T-helper 1 cell treated with Interleukin-12 subunit alpha and Interleukin-12 subunit beta and Interleukin-4 antibody, amounts not matched to agents 30 μg/mL and 1 μg/mL, for 36 hours (primary cell): ENCODE results near the gene SLC34A1.
A peak's percentile ranks its signal among the peaks of the same experiment; 100 is the strongest.
"Not testable (repeated sequence)": the region's sequence is repeated elsewhere in the genome, so short reads cannot be mapped to it uniquely, and the experiment has no call there.

Source experiments
- H3K27ac Mint-ChIP-seq: one replicate; pipeline ENCODE4 v1.8.0; 2021; ENCODE audit warnings: mild to moderate bottlenecking, mixed read lengths
- H3K27me3 Mint-ChIP-seq: one replicate; pipeline ENCODE4 v1.8.0; 2021; ENCODE audit warnings: low read depth, mixed read lengths
- H3K36me3 Mint-ChIP-seq: one replicate; pipeline ENCODE4 v1.8.0; 2021; ENCODE audit warnings: low read depth, mixed read lengths
- H3K4me1 Mint-ChIP-seq: one replicate; pipeline ENCODE4 v1.8.0; 2021; ENCODE audit warnings: low read depth, mixed read lengths
- H3K4me3 Mint-ChIP-seq: one replicate; pipeline ENCODE4 v1.8.0; 2021; ENCODE audit warnings: mild to moderate bottlenecking, moderate library complexity, mixed read lengths
- H3K9me3 Mint-ChIP-seq: one replicate; pipeline ENCODE4 v1.8.0; 2021; ENCODE audit warnings: mixed read lengths

SLC34A1 gene

DNA sequence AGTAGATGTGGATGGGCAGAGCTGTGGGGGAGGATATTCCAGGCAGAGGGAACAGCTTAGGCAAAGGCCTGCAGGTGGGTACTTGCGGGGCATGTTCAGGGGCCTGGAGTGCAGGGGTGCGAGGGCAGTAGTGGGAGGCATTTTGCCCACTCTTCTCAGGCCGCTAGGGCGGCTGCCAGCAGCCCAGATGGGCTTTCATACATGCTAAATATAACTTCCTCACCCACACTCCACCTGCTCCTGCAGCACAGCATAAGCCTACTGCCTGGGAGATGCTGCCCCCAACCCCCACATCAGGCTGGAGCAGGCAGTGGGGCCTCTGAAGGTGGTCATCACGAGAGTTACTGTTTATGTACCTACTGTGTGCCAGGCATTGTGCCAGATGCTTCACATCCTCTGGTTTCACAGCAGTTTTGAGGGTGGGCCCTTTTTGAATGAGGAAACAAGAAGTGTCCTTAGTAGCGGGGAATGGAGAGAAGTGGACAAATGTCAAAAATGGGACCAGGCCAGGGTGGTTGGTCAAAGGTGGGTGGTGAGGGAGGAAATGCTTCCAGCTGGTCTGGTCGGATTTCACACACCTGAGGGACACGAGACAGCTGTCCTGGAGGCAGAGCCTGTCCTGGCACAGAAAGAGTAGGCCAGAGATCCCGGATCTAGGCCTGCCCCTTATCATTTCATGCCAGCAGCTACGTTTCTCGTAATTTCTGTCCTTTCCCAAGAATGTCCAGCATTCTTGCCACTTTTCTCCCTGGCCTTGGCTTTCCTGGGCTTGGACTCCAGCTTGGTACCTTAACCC lies 14.4 kb upstream of the SLC34A1 start:
- Mint-ChIP-seq H3K4me3 (peak overlapping the region; percentile 11), H3K27ac (peak overlapping the region; percentile 46), H3K27me3 (no peaks in the 10 kb centered on the region), H3K36me3 (peaks cover 41% of the 10 kb centered on the region), H3K4me1 (peaks cover 51% of the 10 kb centered on the region), H3K9me3 (no peaks in the 10 kb centered on the region)

DNA sequence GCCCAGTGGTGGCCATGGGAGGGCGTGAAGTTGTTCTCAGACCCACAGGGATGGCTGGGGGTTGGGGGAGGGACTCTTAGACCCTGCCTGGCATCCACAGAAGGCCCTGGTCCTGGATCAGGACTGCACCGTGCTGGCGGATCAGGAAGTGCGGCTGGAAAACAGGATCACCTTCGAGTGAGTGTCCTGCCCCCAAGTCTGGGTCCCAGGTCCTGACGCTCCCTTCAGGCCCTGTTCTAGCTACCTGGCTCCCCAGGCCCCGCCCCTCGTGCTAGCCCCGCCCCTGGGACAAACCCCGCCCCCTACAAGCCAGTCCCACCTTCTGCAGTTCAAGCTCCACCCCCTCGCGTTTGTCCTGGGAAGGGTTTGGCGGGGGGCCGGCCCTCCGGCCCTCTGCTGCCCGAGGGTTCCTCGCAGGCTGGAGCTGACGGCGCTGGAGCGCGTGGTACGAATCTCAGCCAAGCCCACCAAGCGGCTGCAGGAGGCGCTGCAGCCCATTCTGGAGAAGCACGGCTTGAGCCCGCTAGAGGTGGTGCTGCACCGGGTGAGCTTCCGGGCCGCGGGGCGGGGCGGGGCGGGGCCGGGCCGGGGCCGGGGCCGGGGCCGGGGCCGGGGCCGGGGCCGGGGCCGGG lies 13.6 kb upstream of the SLC34A1 start:
- H3K36me3 Mint-ChIP-seq: peaks cover 42% of the 10 kb centered on the region
- H3K9me3 Mint-ChIP-seq: no peaks in the 10 kb centered on the region
- peak overlapping the region; percentile 62 for H3K27ac Mint-ChIP-seq
- peaks cover 50% of the 10 kb centered on the region for H3K4me1 Mint-ChIP-seq
- no peak overlapping the region for H3K4me3 Mint-ChIP-seq
- H3K27me3 Mint-ChIP-seq: no peaks in the 10 kb centered on the region

DNA sequence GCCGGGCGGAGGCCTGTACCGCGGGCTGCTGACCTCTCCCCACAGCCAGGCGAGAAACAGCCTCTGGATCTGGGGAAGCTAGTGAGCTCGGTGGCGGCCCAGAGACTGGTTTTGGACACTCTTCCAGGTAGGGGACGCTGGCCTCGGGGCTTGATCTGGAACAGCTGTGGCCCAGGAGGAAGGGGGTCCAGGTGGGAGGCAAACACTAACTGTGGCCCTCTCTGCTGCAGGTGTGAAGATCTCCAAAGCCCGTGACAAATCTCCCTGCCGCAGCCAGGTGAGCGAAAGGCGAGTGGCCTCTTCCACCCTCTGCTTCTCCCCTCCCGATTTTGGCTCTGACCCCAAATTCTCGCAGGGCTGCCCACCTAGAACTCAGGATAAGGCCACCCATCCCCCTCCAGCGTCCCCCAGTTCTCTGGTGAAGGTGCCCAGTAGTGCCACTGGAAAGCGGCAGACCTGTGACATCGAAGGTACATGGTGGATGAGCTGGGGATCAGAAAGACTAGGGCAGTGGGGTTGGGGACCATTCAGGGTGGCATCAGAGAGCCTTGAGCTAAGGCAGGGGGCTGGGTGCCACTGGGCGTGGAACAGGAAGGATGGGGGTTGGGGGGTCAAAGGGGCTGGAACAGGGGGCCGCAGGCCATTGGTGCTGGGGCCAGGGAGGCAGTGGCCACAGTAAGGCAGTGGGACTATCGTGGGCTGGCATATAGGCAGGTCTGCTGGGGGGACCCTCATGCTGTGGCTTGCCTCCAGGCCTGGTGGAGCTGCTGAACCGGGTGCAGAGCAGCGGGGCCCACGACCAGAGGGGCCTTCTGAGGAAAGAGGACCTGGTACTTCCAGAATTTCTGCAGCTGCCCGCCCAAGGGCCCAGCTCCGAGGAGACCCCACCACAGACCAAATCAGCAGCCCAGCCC lies 12.9 kb upstream of the SLC34A1 start:
- no peaks in the 10 kb centered on the region for H3K27me3 Mint-ChIP-seq
- H3K27ac Mint-ChIP-seq: peak overlapping the region; percentile 57
- H3K36me3 Mint-ChIP-seq: peaks cover 39% of the 10 kb centered on the region
- H3K4me3 Mint-ChIP-seq: peak overlapping the region; percentile 72
- H3K9me3 Mint-ChIP-seq: no peaks in the 10 kb centered on the region
- H3K4me1 Mint-ChIP-seq: peaks cover 46% of the 10 kb centered on the region

DNA sequence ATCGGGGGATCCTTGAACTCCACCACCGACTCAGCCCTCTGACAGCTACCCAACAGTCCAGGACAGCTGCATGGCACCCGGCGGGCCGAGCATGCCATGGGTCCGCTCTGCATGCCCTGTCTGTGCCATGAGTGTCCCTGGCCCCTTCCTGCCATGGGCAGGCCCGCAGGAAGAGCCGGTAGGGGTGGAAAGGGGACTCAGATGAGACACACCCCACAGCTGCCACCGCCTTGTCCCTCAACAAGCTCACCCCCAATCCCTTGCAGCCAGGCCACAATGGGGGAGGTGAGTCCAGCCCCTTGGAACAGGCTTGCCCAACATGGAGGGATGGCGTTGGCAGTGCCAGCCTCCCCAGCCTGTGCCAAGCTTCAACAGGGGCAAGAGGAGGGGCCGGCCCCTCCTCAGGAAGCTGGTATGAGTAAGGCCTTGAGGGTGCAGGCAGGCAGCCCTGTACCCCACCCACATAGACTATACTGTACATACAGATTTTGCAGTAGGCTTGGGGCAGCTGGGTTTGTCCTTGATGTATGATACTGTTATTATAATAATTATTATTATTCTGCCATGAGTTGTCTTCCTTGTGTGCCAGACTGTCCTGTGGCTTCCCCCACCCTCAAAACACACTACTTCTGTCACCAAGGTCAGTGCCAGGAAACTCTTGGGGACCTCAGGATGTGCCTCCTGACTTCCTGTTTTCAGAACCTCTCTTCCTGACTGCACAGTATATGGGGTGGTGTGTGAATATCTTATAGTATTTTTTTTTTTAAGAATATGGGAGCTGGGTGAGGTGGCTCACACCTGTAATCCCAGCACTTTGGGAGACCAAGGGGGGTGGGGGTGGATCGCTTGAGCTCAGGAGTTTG lies 12.0 kb upstream of the SLC34A1 start:
- Mint-ChIP-seq H3K4me1 (peaks cover 45% of the 10 kb centered on the region), H3K27ac (peak overlapping the region; percentile 85), H3K9me3 (no peaks in the 10 kb centered on the region), H3K36me3 (peaks cover 35% of the 10 kb centered on the region), H3K4me3 (peak overlapping the region; percentile 72), H3K27me3 (no peaks in the 10 kb centered on the region)

DNA sequence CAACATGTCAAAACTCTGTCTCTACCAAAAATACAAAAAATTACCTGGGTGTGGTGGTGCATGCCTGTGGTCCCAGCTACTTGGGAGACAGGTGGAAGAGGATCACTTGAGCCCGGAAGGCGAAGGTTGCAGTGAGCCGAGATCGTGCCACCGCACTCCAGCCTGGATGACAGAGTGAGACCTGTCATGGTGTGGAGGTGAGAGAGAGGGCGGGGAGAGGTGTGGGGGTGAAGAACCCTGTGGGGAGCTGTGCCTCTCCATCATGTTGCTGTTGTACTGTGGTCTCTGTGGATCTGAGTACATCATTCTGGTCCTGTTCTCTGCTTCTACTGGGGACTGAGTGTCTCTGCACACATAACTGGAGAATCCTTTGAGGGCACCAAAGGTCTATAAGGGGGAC lies 11.3 kb upstream of the SLC34A1 start:
- peaks cover 45% of the 10 kb centered on the region for H3K4me1 Mint-ChIP-seq
- H3K27ac Mint-ChIP-seq: peak overlapping the region; percentile 85
- H3K9me3 Mint-ChIP-seq: no peaks in the 10 kb centered on the region
- peaks cover 35% of the 10 kb centered on the region for H3K36me3 Mint-ChIP-seq
- H3K27me3 Mint-ChIP-seq: no peaks in the 10 kb centered on the region
- peak overlapping the region; percentile 72 for H3K4me3 Mint-ChIP-seq

DNA sequence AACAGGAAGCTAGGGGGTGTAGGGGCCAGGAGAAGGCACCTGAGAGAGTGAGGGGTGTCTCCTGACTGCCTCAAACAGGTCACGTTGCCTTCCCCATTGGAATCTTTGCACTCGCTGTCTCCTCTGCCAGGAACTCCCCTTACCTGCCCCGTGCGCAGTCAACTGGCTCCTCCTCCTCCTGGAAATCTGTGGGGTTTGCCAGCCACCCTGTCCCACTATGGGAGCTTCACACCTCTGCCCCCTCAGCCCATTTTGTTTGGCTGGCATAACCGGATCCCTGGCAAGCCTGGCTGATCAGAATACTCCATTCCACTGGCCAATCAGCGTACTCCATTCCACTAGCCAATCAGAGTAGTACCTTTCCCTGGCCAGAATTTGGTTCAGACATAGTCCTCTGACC lies 10.4 kb upstream of the SLC34A1 start:
- Mint-ChIP-seq H3K27me3 (no peaks in the 10 kb centered on the region), H3K4me3 (no peak overlapping the region), H3K4me1 (peaks cover 40% of the 10 kb centered on the region), H3K9me3 (no peaks in the 10 kb centered on the region), H3K27ac (peak overlapping the region; percentile 36), H3K36me3 (peaks cover 28% of the 10 kb centered on the region)

DNA sequence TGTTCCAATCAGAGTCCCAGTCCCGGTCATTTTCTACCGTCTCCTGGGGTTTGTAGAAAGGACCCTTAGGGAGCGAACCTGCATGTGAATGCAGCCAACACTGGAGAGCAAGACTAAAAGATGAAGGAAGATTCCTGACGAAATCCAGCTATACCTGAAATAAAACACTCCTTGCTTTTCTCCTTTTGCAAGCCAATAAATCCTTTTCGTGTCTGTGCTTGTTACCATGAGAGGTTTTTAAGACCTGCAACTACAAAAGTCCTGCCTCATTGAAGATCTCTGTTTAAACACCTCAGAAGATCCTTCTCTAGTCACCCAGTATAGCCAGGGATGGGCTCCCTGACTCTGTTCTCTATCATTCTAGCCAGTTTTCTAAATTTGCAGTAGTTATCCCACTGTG lies 10.0 kb upstream of the SLC34A1 start:
- no peak overlapping the region for H3K4me3 Mint-ChIP-seq
- H3K36me3 Mint-ChIP-seq: peaks cover 24% of the 10 kb centered on the region
- no peaks in the 10 kb centered on the region for H3K27me3 Mint-ChIP-seq
- H3K4me1 Mint-ChIP-seq: peaks cover 37% of the 10 kb centered on the region
- no peaks in the 10 kb centered on the region for H3K9me3 Mint-ChIP-seq
- H3K27ac Mint-ChIP-seq: peak overlapping the region; percentile 36

DNA sequence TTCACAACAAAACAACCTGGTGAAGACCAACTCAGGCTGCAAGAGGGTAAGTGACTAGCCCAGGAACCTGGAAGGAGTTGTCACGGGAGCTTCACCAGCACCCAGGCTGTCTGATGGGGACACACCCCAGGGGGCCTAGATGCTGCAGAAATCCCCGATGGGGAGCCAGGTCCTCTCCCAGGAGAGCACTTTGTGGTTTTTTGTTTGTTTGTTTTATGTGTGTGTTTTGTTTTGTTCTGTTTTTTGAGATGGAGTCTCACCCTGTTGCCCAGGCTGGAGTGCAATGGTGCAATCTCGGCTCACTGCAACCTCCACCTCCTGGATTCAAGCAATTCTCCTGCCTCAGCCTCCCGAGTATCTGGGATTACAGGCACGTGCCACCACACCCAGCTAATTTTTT lies 8.7 kb upstream of the SLC34A1 start:
- Mint-ChIP-seq H3K4me1 (peaks cover 39% of the 10 kb centered on the region), H3K36me3 (peaks cover 19% of the 10 kb centered on the region)
- H3K27me3 Mint-ChIP-seq, H3K4me3 Mint-ChIP-seq, H3K27ac Mint-ChIP-seq, H3K9me3 Mint-ChIP-seq: not testable (repeated sequence)

DNA sequence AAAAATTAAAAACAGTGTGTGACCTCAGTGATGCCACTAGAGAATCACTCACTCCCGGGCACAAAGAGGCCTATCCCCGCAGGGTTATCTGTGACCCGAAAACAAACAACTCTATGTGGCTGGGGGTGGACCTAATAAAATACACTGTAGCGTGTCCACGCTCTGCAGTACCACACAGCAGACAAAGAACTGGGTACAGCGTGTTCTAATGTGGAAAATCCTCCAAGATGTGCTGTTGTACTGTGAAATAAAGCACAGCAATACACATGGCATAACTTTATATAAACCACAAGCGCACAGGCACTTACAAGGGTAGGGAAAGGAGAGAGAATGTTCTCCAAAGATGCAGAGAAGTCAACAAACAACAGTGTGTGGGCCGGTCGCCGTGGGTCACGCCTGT lies 8.1 kb upstream of the SLC34A1 start:
- H3K27ac Mint-ChIP-seq: no peak overlapping the region
- peaks cover 18% of the 10 kb centered on the region for H3K36me3 Mint-ChIP-seq
- H3K9me3 Mint-ChIP-seq: no peaks in the 10 kb centered on the region
- no peak overlapping the region for H3K4me3 Mint-ChIP-seq
- H3K27me3 Mint-ChIP-seq: no peaks in the 10 kb centered on the region
- peaks cover 39% of the 10 kb centered on the region for H3K4me1 Mint-ChIP-seq

DNA sequence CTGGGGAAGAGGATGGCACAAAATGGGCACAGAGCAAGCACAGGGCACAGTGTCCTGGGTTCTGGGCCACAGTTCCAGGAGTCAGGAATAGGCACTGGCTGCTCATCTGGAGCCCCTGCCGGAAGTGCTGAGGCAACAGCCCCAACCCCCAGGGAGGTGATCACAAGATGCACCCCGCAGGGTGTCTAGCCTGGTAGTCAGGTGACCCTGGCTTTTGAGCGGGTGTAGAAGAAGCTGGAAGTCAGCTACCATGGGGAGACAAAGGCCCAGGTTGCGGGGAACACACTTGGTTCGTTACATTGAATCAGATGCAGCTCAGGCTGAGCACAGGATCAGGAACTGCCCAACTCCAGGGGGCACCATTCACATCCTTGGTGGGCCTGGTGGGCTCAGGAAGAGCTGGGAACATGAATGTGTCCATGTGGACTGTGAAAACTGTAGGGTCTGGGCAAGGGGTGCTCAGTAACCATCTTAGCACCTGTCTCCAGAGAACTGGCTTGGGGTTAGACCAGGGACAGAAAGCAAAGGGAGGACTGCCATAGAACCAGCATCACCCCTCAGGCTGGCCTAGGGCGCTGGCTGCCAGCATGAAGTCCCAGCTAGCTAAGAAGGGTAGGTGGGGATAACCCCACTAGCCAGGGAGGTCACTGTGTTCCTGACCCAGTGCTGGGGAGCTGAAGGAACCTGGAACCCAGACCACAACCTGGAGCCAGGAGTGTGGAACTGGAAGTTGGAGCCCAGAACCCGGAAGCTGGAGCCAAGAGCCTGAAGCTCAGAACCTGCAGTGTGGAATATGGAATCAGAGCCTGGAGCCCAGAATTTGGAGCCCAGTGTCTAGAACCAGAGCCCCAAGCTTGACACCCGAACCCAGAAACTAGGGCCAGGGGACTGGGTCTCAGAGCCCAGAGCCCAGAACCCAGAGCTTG lies 6.1 kb upstream of the SLC34A1 start:
- H3K36me3 Mint-ChIP-seq: peaks cover 11% of the 10 kb centered on the region
- H3K4me1 Mint-ChIP-seq: peaks cover 24% of the 10 kb centered on the region
- no peak overlapping the region for H3K4me3 Mint-ChIP-seq
- H3K27ac Mint-ChIP-seq: no peak overlapping the region
- H3K27me3 Mint-ChIP-seq: no peaks in the 10 kb centered on the region
- no peaks in the 10 kb centered on the region for H3K9me3 Mint-ChIP-seq

DNA sequence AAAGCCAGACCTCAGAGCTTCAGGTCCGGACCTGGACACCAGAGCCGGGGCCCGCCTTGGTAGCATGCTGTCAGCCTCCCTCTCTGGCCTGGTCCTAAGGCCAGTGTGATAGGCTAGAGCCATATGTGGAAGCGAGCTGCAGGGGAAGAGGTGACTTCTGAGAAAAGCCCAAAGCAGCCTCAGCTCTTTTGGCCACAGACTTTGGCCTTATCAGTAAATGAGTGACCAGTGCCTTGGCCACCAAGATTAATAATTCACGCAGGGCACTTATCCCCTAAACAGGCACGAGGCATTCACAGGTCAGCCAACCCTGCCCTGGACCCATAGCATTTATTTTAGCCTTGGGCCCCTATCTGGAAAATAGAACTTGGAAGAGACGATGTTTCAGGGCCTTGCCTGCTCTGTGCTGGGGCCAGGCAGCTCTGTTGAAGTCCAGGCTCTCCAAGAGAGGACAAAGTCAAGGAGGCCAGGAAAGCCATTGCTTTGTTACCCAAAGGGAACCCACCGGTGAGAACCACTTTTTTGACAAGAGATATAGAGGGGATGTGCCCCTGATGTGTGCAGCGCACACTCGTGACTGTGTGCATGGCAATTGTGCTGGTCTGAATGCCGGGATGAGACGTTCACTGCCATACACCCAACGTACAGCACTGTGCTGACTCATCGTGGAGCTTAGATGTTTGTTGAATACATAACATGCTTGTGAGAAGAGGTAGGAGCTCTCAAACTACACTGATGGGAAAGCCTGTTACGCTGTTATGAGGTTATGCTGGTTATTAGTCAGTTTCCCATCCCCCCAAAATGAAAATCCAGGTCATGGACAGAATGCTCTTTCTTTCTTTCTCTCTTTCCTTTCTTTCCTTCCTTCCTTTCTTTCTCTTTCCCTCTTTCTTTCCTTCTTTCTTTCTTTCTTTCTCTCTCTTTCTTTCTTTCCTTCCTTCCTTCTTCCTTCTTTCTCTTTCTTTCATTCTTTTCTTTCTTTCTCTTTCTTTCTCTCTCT lies 5.0 kb upstream of the SLC34A1 start:
- Mint-ChIP-seq H3K27me3 (no peaks in the 10 kb centered on the region), H3K4me1 (peaks cover 17% of the 10 kb centered on the region), H3K4me3 (no peak overlapping the region), H3K9me3 (no peaks in the 10 kb centered on the region), H3K36me3 (peaks cover 5% of the 10 kb centered on the region), H3K27ac (peak overlapping the region; percentile 6)

DNA sequence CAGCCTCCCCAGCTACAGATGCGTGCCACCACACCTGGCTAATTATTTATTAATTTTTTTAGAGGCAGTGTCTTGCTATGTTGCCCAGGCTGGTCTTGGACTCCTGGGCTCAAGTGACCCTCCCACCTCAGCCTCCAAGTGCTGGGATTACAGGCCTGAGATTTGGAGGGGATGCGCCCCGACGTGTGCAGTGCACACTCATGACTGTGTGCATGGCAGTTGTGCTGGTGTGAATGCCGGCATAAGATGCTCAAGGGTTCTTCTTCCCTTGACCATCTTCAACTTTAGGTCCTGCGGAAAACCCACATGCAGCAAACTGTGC lies 3.5 kb upstream of the SLC34A1 start:
- H3K9me3 Mint-ChIP-seq: no peaks in the 10 kb centered on the region
- H3K36me3 Mint-ChIP-seq: no peaks in the 10 kb centered on the region
- H3K27ac Mint-ChIP-seq: no peak overlapping the region
- H3K4me1 Mint-ChIP-seq: peaks cover 14% of the 10 kb centered on the region
- H3K27me3 Mint-ChIP-seq: no peaks in the 10 kb centered on the region
- no peak overlapping the region for H3K4me3 Mint-ChIP-seq
